Jurkat, Clone E6-1 (cell line): ENCODE results near the gene SCGB1D4. TPM values are rescaled to one million over a fixed set of nuclear protein-coding genes. Genes with fewer than 3 reads are reported as not detected.
"Not testable (repeated sequence)": the region's sequence is repeated elsewhere in the genome, so short reads cannot be mapped to it uniquely, and the experiment has no call there.

Experiments used
- DNase-seq: peaks from one replicate; pipeline ENCODE4 v3.0.0-alpha.2; 2011; ENCODE audit warnings: low read depth, low spot score
- H3K4me3 ChIP-seq: 2 replicates; pipeline ENCODE4 v1.5.1; 2011; ENCODE audit warnings: mild to moderate bottlenecking, low read length, control low read depth, moderate library complexity
- polyA plus RNA-seq: library from polyadenylated mRNA; unstranded; fragments of >200 nt; gene quantifications from one replicate; pipeline ENCODE4 v1.2.1, GENCODE V29; 2012; ENCODE audit warnings: missing spikeins; ENCODE audit not compliant: insufficient read length, insufficient read depth

The SCGB1D4 gene
- not detected for polyA plus RNA-seq

GRCh38 chr11:62298975-62299374, at the start of gene SCGB1D4:
SCGB1D4 (minus strand) TSS chr11:62299075; CDS start chr11:62299010, 65 bp downstream.
- DNase-seq = no peak
- H3K4me3 ChIP-seq = no peak within 1 kb of the TSS

- no peak for DNase-seq
- no peak overlapping the region for H3K4me3 ChIP-seq
Measured at GRCh38 chr11:62345861-62346260, 47.0 kb upstream of the SCGB1D4 start.

- DNase-seq = no peak
- H3K4me3 ChIP-seq = no peak overlapping the region
Measured at GRCh38 chr11:62344210-62344609, 45.3 kb upstream of the SCGB1D4 start.

- not testable (repeated sequence) for H3K4me3 ChIP-seq, DNase-seq
Measured at GRCh38 chr11:62343646-62344190, 44.8 kb upstream of the SCGB1D4 start.

- DNase-seq = no peak
- H3K4me3 ChIP-seq = no peak overlapping the region
Measured at GRCh38 chr11:62341588-62341987, 42.7 kb upstream of the SCGB1D4 start.

- DNase-seq = peak; percentile 55
- no peak overlapping the region for H3K4me3 ChIP-seq
Measured at GRCh38 chr11:62340269-62340901, 41.5 kb upstream of the SCGB1D4 start.

GRCh38 chr11:62338218-62338617, 39.3 kb upstream of the SCGB1D4 start:
- peak overlapping the region; percentile 63 for H3K4me3 ChIP-seq
- DNase-seq = no peak

- peak within 1 kb of the TSS; percentile 63 for H3K4me3 ChIP-seq
- DNase-seq = peak; percentile 34
Measured at GRCh38 chr11:62337303-62338181, 38.7 kb upstream of the SCGB1D4 start, which contains the start of gene ASRGL1. ASRGL1 (plus strand) TSS chr11:62337448; CDS start chr11:62337978, 530 bp downstream.

- DNase-seq = not testable (repeated sequence)
- peak overlapping the region; percentile 63 for H3K4me3 ChIP-seq
Measured at GRCh38 chr11:62336949-62337302, 38.1 kb upstream of the SCGB1D4 start.

GRCh38 chr11:62333768-62334167, 34.9 kb upstream of the SCGB1D4 start:
- DNase-seq = no peak
- no peak overlapping the region for H3K4me3 ChIP-seq

GRCh38 chr11:62331264-62331663, 32.4 kb upstream of the SCGB1D4 start:
- DNase-seq, H3K4me3 ChIP-seq: not testable (repeated sequence)

GRCh38 chr11:62327541-62327940, 28.7 kb upstream of the SCGB1D4 start:
- DNase-seq, H3K4me3 ChIP-seq: not testable (repeated sequence)

GRCh38 chr11:62326719-62327118, 27.8 kb upstream of the SCGB1D4 start:
- not testable (repeated sequence) for H3K4me3 ChIP-seq, DNase-seq

GRCh38 chr11:62325781-62326180, 26.9 kb upstream of the SCGB1D4 start:
- not testable (repeated sequence) for H3K4me3 ChIP-seq, DNase-seq

- peak; percentile 60 for DNase-seq
Measured at GRCh38 chr11:62324731-62325556, 26.1 kb upstream of the SCGB1D4 start.

GRCh38 chr11:62322524-62322923, 23.6 kb upstream of the SCGB1D4 start:
- DNase-seq = no peak

More at GRCh38 chr11:62324731-62325556, 26.1 kb upstream of the SCGB1D4 start:
- H3K4me3 ChIP-seq = no peak overlapping the region

GRCh38 chr11:62315431-62315830, 16.6 kb upstream of the SCGB1D4 start:
- no peak for DNase-seq
- H3K4me3 ChIP-seq = no peak overlapping the region

More at GRCh38 chr11:62322524-62322923, 23.6 kb upstream of the SCGB1D4 start:
- H3K4me3 ChIP-seq = no peak overlapping the region

GRCh38 chr11:62309991-62310390, 11.1 kb upstream of the SCGB1D4 start:
- no peak for DNase-seq
- H3K4me3 ChIP-seq = no peak overlapping the region

- no peak for DNase-seq
- no peak overlapping the region for H3K4me3 ChIP-seq
Measured at GRCh38 chr11:62307950-62308349, 9.1 kb upstream of the SCGB1D4 start.
